HG03378 (cell line): ENCODE data around the gene SYTL3.
"Not testable (repeated sequence)": the region's sequence is repeated elsewhere in the genome, so short reads cannot be mapped to it uniquely, and the experiment has no call there.

Experiments
- ATAC-seq: cut with Tn5 transposase; IDR thresholded peaks from one replicate; pipeline ENCODE4 v1.9.1; 2021; ENCODE audit warnings: mild to moderate bottlenecking, moderate library complexity; ENCODE audit not compliant: unreplicated experiment

SYTL3 gene

GRCh38 chr6:158638324-158638854, 11.5 kb upstream of the SYTL3 start:
- ATAC-seq, result no peak

DNA sequence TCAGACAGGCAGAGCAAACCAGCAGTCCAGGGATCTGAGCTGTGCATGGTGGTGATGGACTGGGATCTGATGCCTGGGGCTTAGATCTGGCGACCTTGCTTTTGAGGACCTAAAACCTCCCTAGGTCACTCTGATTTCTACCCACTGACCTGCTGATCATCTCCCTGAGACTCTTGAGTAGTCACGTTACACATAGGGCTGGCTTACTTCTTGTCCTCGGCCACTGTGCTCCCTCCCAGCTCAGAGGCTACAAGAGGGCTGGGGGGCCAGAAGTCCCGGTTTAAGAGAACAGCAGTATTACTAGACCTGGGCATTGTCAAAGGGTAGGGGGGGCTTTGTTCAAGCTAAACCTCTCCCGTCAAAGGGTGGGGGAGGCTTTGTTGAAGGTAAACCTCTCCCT, 10.8 kb upstream of the SYTL3 start:
- ATAC-seq, result no peak

DNA sequence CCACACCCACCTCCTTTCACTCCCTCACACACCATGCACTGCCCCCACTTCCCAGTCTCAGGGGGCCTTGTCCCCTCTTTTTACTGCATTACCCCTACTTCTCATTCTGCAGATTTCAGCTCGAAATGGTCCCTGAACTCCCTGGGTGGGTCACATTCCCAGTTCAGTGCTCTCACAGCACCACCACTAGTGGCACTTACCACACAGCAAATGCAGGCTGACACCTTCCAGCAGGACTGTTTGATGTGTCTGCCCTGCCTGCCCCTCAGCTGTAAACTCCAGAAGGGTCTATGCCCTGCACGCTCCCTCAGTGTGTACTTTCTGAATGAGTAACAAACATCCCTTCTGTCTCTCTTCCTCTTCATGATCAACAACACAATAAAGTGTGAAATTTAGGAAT, 9.3 kb upstream of the SYTL3 start:
- no peak for ATAC-seq

DNA sequence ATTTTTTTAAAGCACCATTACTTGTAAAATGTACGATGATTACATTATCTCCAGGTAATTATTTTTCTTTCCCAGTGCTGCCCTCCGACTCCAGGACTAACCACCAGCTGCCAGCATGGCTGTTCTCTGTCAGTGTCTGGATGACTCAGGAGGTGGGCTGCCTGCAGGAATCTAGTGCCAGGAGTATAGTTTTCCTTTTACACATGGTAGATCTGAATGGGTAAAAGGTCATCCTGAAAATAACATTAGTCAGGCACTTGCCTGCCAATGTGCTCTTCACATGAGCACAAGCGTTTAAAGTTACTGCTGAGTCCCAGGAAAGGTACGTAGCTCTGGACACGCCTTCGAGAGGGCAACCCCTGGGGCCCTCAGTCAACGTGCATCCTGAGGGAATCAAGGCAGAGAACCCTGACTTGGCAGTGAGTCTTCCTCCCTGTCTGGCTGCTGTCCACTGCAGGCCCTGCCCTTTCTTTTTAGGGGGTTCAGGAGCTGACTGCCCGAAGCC, 7.7 kb upstream of the SYTL3 start:
- ATAC-seq, result no peak

- ATAC-seq, result no peak
Observed at GRCh38 chr6:158643836-158644230, 6.0 kb upstream of the SYTL3 start.

- peak; percentile 32 for ATAC-seq
Observed at GRCh38 chr6:158644231-158645063, 5.4 kb upstream of the SYTL3 start, which contains the start of gene DYNLT1. Gene DYNLT1, minus strand, starts transcription at chr6:158644743. Its CDS starts 35 bp downstream, at chr6:158644708.

GRCh38 chr6:158645064-158646022, 4.5 kb upstream of the SYTL3 start:
- ATAC-seq, result no peak

DNA sequence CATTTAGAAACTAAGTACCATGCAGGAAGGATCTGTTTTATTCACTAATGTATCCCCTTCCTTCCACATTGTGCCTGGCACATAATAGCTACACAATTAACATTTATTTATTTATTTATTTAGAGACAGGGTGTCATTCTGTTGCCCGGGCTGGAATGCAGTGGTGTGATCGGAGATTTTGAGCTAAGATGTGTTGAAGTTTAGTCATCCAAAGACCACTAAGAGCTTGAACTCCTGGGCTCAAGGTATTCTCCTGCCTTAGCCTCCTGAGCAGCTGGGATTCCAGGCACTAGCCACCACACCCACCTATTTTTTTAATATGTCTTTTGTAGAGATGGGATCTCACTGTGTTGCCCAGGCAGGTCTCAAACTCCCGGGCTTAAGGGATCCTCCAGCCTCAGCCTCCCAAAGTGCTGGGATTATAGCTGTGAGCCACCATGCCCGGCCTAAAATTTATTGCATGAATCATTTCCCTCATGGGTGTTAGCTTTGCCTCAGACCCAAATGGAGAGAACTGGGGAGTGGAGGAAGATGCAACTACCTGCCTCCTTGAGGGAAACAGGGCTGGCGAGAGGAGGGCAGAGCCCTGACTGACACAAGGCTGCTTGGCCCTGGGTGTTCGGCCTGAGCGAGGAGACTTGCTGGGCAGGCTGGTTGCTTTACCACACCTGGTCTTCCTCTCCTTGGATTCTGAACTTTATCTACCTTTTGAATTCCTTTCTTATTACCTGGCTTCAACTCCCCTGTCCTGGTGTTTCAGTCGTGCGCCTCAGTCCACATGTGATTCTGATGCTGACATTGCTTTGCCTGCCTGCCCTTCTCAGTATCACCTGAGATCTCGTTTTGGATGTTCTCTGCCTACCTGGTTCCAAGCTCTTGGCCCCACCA, 3.6 kb upstream of the SYTL3 start:
- no peak for ATAC-seq

DNA sequence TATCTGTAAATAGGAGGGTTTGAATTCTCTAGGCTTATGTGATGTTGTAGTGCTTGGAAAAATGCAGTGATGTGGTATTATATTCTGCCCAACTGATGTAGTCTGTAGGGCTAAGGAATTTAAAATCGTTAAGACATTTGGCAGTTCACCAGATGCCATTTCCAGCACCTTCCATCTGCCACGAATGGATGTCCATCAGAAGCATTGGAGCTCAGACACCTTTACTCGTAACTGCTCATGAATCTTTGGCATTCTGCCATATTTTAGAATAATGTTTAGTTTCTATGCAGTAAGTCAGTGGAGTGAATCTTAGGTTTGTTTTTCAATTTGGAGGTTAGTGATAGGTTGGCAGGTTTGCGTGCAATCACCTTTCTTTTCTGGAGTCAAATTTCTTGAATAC, 2.4 kb upstream of the SYTL3 start:
- no peak for ATAC-seq

- ATAC-seq, result peak; percentile 40
Observed at GRCh38 chr6:158648682-158649131, 1.1 kb upstream of the SYTL3 start.

DNA sequence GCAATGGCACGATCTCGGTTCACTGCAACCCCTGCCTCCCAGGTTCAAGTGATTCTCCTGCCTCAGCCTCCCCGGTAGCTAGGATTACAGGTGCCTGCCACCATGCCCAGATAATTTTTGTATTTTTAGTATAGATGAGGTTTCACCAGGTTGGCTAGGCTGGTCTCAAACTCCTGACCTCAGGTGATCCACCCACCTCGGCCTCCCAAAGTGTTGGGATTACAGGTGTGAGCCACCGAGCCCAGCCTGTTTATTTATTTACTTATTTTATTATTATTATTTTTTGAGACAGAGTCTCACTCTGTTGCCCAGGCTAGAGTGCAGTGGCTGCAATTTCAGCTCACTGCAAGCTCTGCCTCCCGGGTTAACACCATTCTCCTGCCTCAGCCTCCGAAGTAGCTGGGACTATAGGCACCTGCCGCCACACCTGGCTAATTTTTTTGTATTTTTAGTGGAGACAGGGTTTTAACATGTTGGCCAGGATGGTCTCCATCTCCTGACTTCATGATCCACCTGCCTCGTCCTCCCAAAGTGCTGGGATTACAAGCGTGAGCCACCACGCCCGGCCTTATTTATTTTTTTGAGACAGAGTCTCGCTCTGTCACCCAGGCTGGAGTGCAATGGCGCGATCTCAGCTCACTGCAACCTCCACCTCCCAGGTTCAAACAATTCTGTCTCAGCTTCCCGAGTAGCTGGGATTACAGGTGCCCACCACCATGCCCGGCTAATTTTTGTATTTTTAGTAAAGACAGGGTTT, 2.3 kb downstream of the SYTL3 start:
- ATAC-seq, result not testable (repeated sequence)

DNA sequence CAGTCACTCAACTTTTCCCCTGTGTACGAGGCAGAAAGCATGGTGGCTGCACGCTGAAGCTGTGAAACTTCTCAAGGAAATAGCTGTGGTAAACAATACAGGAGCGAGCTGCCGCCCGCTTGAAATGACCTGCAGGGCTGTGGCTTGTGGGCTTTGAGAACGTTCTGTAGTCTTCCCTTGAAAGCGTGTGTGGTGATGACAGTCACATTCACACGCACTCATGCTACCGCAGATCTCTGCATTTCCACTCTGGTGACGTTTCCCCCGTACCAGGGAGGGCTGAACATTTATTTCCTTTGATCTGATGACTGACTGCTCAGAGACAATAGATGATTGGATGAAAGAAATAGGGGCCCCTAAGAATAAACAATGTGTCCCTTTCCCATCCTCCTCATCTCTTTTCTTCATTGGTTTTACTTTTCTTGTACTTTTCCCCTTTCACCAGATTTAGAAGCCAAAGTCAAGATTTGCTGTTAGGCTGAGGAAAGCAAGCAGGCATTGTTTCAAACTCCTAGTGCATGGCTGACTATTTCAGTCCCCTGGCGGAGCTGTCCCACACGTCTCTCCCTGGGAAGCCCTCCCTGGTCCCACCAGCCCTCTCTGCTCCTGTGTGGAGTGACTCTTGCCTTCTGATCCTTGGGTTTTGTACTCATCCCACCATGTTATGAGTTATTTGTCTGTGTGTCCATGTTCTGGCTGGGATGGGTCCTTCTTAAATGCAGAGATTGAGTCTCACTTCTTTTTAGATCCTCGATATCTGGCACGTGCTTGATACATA, 3.9 kb downstream of the SYTL3 start:
- peak; percentile 58 for ATAC-seq

DNA sequence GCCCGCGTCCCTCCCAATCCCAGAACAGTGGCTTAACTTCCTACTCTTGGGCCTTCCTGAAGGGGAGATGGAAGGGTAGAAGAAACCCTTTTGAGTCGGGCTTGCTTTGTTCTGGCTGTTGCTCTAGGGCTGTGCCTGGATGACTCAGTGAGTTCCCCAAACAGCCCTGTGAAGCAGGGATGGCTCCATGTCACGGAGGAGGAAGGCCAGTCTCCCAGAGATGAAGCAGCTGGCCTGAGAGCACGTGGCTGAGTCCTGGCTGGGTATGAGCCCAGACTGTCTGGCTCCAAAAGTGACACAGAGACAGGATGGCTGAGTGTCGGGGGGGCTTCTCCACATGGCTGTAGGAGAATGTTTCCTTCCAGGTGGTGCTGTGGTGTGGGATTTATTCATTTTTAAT, 4.6 kb downstream of the SYTL3 start:
- no peak for ATAC-seq

DNA sequence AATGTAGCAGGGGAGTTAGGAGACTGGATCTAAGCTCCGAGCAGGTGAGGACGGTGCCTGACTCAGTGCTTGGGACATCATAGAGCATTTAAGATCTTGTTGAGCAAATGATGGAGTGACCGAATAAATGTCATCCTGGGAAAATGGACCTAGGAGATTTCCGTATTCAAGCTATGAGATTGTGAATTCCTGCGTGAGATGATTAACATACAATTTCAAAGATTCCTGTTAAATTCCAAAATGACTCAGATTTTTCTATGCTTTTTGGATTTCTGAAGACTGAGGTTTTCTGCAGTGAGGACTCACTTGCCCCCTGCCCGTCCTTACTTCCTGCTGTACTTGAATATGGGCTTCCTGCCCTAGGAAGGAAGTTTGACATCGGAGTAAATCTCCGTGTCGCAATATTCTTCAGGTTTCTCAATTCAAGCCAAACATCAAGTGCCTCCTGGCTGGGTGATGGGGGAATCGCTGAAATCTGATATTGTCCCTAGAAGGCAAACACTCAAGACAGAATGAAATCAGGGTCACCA, 5.2 kb downstream of the SYTL3 start:
- ATAC-seq, result no peak

- no peak for ATAC-seq
Observed at GRCh38 chr6:158655569-158656450, 6.0 kb downstream of the SYTL3 start.

- not testable (repeated sequence) for ATAC-seq
Observed at GRCh38 chr6:158656986-158657385, 7.1 kb downstream of the SYTL3 start.

DNA sequence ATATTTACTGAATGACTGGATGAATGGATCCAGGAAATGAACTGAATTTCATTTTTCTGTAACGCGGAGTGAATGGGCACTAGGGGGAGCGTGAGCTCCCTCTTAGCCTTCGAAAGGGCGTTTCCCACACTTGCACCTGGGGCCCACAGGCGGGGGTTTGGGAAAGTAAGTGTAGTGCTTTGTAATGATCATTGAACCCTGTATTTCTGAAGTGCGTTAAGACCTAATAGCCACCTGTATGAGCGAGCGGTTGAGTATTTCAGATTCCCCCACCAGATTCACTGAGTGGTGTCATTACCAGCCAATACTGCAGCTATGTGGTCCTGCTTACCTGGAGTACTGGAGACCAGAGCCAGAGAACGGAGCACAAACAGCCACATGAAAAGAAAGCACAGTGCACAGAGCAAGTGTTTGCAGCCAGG, 10.5 kb downstream of the SYTL3 start:
- no peak for ATAC-seq
